A673 (cell line): ENCODE measurements around the gene UBE2E3. TPM values are rescaled to one million over a fixed set of nuclear protein-coding genes. Genes with fewer than 3 reads are reported as not detected.

ENCODE experiments used
- BruUV-seq: library from RNA; stranded (reverse); fragments of 400-500 nt; replicated peaks from 2 replicates; lab custom pipeline; 2021; lab: Mats Ljungman, UMichigan
- CTCF ChIA-PET: fragments of 300-600 bp; sonication (Branson Sonifier 250); formaldehyde crosslinking; loops from one replicate; lab custom pipeline; 2022; ENCODE audit warnings: antibody characterized with exemption; lab: Charles Lee
- POLR2A ChIA-PET: fragments of 300-600 bp; sonication (Branson Sonifier 250); formaldehyde crosslinking; loops from one replicate; lab custom pipeline; 2022; ENCODE audit warnings: antibody characterized with exemption; ENCODE audit not compliant: low non-redundant PET; lab: Charles Lee
- DNase-seq: peaks from one replicate; pipeline ENCODE4 v3.0.0-alpha.2; 2015; ENCODE audit warnings: low spot score
- H3K27ac ChIP-seq: fragments of 200-600 bp; sonication (generic); 2 replicates; pipeline ENCODE4 v1.5.1; 2016; ENCODE audit warnings: mixed run types, low read depth, mild to moderate bottlenecking, mixed read lengths, antibody characterized with exemption, low read length; ENCODE audit not compliant: poor library complexity, severe bottlenecking
- H3K27me3 ChIP-seq: fragments of 200-600 bp; sonication (generic); replicated peaks from 2 replicates; pipeline ENCODE4 v1.6.1; 2017; ENCODE audit warnings: mixed run types, low read depth, mild to moderate bottlenecking, mixed read lengths, antibody characterized with exemption, low read length; ENCODE audit not compliant: insufficient read depth, poor library complexity
- H3K36me3 ChIP-seq: fragments of 200-600 bp; sonication (generic); 2 replicates; pipeline ENCODE4 v1.6.1; 2016; ENCODE audit warnings: mixed run types, mild to moderate bottlenecking, mixed read lengths, antibody characterized with exemption, low read length; ENCODE audit not compliant: insufficient read depth, poor library complexity, severe bottlenecking
- H3K4me1 ChIP-seq: fragments of 200-600 bp; sonication (generic); 2 replicates; pipeline ENCODE4 v1.6.1; 2017; ENCODE audit warnings: mixed run types, mild to moderate bottlenecking, mixed read lengths, antibody characterized with exemption, low read length; ENCODE audit not compliant: insufficient read depth, poor library complexity, severe bottlenecking
- H3K4me3 ChIP-seq: fragments of 200-600 bp; sonication (generic); 2 replicates; pipeline ENCODE4 v1.5.1; 2016; ENCODE audit warnings: low read depth, mixed run types, mild to moderate bottlenecking, mixed read lengths, low read length; ENCODE audit not compliant: poor library complexity, severe bottlenecking
- H3K9me3 ChIP-seq: fragments of 200-600 bp; sonication (generic); 2 replicates; pipeline ENCODE4 v1.6.1; 2016; ENCODE audit warnings: mixed run types, low read depth, mild to moderate bottlenecking, mixed read lengths, antibody characterized with exemption, low read length; ENCODE audit not compliant: poor library complexity, severe bottlenecking
- EZH2 ChIP-seq: fragments of 200-600 bp; sonication (generic); IDR thresholded peaks from 2 replicates; pipeline ENCODE4 v1.6.1; 2017; ENCODE audit warnings: borderline replicate concordance, low read depth, mild to moderate bottlenecking, mixed read lengths, antibody characterized with exemption, low read length; ENCODE audit not compliant: poor library complexity, severe bottlenecking
- intact Hi-C: fragments of 100-400 bp; cut with micrococcal nuclease; formaldehyde crosslinking; loops from one replicate; pipeline ENCODE4 v1.10.0; 2022; ENCODE audit not compliant: unreplicated experiment
- total RNA-seq: library from RNA; stranded (reverse); gene quantifications from 2 replicates; pipeline ENCODE4 v1.2.3, GENCODE V29; 2021
- TF ChIP-seq, protein P1 (sequence below): fragments of 300-800, 200-600 bp; sonication (generic); conservative IDR thresholded peaks from 2 replicates; pipeline ENCODE4 v1.5.1; 2017; ENCODE audit warnings: low read depth, mild to moderate bottlenecking, antibody characterized with exemption, low read length, moderate library complexity, mixed read lengths

The UBE2E3 gene
- total RNA-seq, 1 experiment from 2014 or later: 103 TPM

GRCh38 chr2:181042706-181043105 lies 62.3 kb downstream of the UBE2E3 start:
- ChIA-PET POLR2A (interaction anchor here (0.7 kb wide), 1 partner anchor 684 kb away, joined by 3 read pairs; no protein-coding TSS in a partner anchor), CTCF (no interaction called here)
- no peaks in the 10 kb centered on the region for H3K36me3 ChIP-seq
- H3K27ac ChIP-seq: no peak overlapping the region
- H3K9me3 ChIP-seq: no peaks in the 10 kb centered on the region
- no peaks in the 10 kb centered on the region for H3K27me3 ChIP-seq
- intact Hi-C loops: no loop called here
- DNase-seq: no peak
- no peak for TF ChIP-seq EZH2
- TF ChIP-seq, protein P1, sequence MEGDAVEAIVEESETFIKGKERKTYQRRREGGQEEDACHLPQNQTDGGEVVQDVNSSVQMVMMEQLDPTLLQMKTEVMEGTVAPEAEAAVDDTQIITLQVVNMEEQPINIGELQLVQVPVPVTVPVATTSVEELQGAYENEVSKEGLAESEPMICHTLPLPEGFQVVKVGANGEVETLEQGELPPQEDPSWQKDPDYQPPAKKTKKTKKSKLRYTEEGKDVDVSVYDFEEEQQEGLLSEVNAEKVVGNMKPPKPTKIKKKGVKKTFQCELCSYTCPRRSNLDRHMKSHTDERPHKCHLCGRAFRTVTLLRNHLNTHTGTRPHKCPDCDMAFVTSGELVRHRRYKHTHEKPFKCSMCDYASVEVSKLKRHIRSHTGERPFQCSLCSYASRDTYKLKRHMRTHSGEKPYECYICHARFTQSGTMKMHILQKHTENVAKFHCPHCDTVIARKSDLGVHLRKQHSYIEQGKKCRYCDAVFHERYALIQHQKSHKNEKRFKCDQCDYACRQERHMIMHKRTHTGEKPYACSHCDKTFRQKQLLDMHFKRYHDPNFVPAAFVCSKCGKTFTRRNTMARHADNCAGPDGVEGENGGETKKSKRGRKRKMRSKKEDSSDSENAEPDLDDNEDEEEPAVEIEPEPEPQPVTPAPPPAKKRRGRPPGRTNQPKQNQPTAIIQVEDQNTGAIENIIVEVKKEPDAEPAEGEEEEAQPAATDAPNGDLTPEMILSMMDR: no peak
- no peak overlapping the region for H3K4me3 ChIP-seq
- BruUV-seq: no TSS peak
- peaks cover 16% of the 10 kb centered on the region for H3K4me1 ChIP-seq

DNA sequence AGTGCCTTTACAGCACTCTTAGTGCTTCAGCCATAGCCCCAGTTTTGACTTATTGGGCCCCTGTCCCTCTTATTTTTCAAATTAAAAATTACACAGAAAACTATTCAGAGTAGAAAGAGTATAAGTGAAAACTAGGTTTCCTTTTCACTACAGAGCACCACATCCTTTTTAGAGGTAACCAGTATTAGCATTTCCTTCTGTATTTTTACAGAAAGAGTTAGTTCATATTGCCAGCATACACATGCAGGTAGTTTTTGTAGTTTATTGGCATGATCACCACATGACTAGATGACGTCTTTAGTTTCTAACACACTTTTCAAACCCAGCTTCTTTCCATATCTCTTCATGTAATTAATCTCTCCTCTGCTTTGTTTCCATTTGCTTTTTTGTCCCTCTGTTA lies 66.4 kb downstream of the UBE2E3 start:
- no peak for DNase-seq
- Histone ChIP-seq H3K36me3 (no peaks in the 10 kb centered on the region), H3K4me3 (no peak overlapping the region), H3K27ac (no peak overlapping the region), H3K9me3 (no peaks in the 10 kb centered on the region), H3K27me3 (no peaks in the 10 kb centered on the region), H3K4me1 (peaks cover 25% of the 10 kb centered on the region)
- TF ChIP-seq, protein P1: no peak
- TF ChIP-seq EZH2: no peak
- ChIA-PET CTCF (no interaction called here), POLR2A (interaction anchor here (0.6 kb wide), 1 partner anchor 9 kb away, joined by 3 read pairs; no protein-coding TSS in a partner anchor)
- no TSS peak for BruUV-seq
- intact Hi-C loops: no loop called here

DNA sequence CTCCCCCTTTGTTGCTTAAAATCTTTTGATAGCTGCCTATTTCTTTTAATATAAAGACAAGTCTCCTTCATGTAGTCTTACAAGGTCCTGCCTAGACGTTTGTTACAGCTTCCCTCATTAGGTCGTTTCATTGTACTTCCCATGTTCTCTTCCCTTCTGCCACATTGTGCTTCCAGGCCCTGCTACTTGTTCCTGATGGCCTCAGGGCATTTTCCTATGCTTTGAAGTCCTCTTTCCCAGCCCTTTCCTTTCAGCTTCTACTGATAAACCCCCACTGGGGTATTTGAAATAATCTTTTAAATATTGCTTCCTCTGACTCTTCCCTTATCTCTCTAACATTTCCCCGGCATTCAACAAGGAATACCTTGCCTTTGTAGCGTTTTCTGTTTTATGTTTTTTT lies 67.4 kb downstream of the UBE2E3 start:
- Histone ChIP-seq H3K9me3 (no peaks in the 10 kb centered on the region), H3K36me3 (no peaks in the 10 kb centered on the region), H3K27me3 (no peaks in the 10 kb centered on the region), H3K27ac (no peak overlapping the region), H3K4me1 (peaks cover 18% of the 10 kb centered on the region), H3K4me3 (no peak overlapping the region)
- intact Hi-C loops: no loop called here
- CTCF ChIA-PET: interaction anchor here (0.6 kb wide), 1 partner anchor 922 kb away, joined by 3 read pairs; no protein-coding TSS in a partner anchor
- POLR2A ChIA-PET: no interaction called here
- no peak for TF ChIP-seq EZH2
- TF ChIP-seq, protein P1: no peak
- BruUV-seq: no TSS peak
- no peak for DNase-seq
